ENCODE measurements around the gene VAC14. TPM values are rescaled to one million over a fixed set of nuclear protein-coding genes. Genes with fewer than 3 reads are reported as not detected.
"Not testable (repeated sequence)": the region's sequence is repeated elsewhere in the genome, so short reads cannot be mapped to it uniquely, and the experiment has no call there.

VAC14 gene
- total RNA-seq, 1 donor from 2014 or later = 20.6 TPM

DNA sequence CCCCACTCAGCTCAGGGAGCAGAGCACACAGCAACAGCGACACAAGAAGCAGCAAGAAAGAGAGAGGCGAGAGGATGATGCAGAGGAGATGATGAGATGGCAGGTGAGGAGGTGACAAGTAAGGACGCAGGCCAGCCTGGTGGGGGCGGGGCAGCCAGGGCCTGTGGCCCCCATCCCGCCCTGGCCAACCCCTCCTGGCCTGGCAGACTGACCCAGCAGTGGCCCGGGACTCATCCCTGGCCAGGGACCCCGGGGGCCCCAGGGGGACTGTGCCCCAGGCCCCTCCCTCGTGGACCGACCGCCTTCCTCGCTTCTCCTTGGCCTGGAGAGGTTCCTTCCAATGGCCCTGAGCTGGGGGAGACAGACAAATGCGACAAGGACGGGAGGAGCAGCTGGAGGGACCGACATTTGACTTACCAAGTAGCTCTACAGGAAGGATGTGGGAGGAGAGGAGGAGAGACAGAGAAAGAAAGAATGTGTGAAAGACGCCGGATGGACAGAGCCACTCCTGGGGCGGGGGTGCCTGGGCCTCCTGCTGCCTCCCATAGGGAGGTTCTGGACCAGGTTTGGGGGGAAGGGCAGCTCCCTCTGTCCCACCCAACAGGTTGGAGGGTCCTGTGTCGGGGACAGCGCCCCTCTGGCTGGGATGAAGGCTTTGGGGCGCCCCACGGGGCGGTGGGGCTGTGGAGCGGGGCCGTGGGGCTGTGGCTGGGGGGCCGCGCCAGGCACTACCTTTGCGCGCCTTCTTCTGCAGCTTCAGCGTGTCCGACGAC is 121.9 kb downstream of the VAC14 start:
- DNase-seq = no peak

DNA sequence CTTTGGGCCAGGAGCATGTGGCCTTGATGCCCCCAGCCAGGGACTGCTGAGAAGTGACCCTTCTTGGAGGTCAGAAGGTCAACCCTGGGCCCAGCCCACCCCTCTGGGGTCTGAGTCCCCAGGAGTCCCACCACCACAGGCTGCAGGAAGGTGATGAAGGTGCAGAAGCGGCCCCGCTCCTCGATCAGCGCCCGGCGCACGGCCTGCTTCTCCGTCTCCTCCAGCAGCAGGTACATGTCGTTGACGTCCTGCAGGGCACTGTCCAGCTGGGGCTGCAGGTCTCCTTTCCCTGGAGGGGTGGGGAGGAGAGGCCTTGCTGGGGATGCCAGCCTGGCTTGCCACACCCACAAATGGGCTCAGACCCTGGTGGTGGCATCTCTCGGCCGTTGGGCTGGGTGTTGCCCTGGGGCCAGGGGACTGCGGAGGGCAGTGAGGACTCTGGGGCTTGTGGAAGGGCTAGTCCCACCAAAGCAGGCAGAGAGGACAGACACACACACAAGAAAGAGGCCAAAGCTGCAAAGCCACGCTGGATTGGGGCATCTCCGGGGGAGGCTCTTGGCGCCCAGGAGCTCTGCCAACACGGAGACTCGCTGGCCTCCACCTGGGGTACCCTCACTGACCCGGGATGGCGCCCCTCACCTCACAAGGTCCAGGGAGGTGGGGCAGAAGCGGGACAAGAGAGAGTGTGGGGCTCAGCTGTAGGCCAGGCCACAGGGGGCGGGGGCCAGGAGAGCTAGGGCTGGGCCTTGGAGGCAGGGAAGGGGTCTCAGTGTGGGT is 122.6 kb downstream of the VAC14 start:
- no peak for DNase-seq

DNA sequence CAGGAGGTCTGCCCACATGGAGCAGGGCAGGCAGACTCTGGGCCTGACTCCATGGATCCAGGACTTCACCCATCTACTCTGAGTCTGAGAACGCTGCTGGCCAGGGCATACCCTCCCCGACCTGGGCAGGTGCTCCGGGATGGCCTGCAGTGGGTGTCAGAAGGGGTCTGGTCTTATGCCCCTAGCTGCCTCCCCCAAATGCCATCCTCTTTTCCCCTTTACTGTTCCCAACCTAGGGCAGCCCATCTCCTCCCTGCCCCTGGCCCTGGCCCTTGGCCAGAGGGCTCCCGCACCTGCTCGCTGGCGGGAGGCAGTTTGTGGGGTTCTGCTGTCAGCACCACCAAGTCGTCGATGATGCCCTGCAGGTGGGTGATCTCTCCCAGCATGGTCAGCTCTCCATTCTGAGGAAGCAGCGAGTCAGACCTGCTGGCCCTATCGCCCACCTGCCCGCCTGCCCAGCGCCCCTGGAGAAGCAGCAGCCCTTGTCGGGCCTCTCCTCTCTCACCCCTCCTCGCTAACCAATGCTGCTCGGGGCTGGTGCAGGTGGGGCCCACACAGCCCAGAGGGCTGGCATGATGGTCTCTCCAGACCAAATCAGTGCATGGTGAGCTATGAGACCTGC is 123.3 kb downstream of the VAC14 start:
- DNase-seq = no peak

DNA sequence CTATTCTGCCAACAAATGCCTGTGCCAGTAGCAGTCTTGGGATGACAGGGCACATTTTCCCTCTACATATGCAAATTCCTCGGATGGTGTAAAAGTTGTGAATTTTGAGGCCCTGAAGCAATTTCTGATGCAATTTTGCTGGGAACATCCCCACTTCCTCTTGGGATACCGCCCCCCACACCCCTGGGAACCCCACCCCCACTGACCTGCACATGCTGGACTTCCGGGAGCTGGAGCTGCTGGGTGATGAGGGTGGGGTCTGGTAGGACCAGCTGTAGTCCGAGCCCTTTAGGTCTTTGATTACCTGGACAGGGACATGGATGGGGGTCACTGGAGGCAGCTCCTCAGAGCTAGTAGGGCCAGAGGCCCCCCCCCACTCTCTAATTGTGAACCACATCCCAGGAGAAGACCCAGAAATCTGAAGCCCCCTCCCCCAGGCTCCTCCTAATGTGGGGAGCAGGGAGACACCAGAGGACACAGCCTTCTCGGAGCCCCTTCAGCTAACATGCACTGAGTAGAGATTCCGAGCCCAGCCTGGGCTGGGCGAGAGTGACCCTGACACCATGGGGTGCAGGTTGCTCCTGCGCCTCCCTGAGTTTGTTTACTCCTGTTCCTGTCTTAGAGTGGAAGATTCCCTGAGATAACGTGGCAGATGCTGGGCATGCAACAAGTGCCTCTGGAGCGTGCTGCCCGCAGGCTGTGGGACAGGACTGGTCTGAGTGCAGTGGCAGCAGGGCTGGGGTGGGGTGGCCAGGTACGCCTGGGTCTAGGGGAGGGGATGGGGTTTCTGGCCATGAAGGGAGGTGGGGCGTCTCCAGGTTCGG is 124.1 kb downstream of the VAC14 start:
- DNase-seq = no peak

DNA sequence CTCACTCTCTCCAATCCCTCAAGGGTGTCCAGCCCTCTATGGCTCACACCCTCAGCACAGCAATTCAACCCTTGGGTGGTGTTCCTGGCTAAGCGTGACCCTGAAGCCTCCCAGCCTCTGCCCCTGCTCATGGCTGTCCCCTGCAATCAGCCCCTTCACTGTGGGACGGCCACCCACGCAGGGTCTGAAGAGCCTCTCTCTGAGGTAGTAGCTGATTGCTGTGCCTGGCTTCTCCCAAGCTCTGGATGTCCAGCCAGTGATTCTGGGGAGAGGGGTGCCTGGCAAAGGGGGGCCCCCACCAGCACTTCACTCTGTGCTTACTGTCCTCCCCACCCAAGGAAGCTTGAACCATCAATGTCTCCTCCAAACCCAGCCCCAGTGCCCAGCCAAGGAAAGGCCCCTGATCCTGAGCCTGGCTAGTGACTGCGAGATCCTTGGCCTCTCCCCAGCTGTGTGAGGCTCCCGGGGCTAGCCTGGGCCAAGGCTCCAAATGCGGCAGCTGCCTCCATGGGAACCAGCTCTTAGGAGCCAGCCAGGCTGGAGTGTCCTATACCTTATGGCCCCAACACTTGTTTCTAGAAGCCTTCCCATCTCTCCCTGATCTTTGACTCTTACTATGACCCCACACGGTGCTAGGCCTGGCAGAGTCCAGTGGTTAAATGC is 125.0 kb downstream of the VAC14 start:
- no peak for DNase-seq

DNA sequence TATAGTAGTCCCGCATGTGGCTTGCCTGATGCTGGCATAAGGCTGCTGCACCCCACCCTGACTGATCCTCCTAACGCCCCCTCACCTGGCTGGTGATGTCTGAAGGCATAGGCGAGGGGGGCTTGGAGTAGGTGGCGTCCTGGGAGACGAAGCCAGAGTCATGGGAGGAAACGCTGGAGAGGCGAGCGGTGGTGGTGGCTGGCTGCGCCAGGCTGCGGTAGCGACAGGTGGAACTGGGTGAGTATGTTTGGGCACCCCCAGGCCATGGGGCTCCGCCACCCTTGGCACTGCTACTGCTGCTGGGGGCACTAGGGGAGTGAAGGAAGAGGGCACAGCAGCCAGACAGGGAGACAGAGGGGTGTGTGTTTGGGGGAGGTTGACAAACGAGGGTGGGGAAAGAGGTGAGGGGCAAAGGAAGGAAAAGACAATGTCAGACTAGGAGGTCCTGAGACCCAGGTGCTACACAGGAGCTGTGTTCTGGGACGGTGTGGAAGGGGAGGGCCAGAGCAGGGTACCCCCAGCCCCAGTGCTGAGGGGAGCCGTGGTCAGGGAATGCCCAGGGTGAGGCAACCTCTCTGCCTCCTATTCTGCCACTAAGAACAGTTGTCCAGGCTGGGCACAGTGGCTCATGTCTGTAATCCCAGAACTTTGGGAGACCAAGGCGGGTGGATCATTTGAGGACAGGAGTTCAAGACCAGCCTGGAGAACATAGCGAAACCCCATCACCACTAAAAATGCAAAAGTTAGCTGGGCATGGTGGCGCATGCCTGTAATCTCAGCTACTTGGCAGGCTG is 126.5 kb downstream of the VAC14 start:
- no peak for DNase-seq

DNA sequence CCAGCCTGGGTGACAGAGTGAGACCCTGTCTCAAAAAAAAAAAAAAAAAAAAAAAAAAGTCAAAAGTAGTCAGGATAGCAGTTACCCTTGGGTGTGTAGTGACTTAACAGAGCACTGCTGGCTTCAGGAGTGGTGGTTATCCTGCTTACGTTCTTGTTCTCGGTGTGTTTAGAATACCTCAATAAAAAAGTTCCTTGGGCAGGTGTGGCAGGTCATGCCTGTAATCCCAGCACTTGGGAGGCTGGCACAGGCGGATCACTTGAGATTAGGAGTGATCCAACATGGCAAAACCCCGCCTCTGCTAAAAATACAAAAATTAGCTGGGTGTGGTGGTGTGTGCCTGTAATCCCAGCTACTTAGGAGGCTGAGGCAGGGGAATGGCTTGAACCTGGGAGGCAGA is 130.0 kb downstream of the VAC14 start:
- DNase-seq = not testable (repeated sequence)

DNA sequence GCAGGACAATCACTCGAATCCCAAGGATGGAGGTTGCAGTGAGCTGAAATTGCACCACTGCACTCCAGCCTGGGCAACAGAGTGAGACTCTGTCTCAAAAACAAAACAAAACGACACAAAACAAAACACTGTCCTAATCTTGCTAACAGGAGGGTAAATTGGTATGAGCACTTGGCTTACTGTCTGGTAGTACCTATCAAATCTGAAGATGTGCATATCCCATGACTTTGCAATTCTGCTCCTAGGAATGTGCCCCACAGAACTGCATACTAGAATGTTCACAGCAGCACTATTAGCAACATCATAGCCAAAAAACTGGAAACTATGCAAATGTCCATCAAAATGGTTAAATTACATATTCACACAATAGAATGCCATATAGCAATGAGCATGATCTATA is 130.8 kb downstream of the VAC14 start:
- DNase-seq = no peak

DNA sequence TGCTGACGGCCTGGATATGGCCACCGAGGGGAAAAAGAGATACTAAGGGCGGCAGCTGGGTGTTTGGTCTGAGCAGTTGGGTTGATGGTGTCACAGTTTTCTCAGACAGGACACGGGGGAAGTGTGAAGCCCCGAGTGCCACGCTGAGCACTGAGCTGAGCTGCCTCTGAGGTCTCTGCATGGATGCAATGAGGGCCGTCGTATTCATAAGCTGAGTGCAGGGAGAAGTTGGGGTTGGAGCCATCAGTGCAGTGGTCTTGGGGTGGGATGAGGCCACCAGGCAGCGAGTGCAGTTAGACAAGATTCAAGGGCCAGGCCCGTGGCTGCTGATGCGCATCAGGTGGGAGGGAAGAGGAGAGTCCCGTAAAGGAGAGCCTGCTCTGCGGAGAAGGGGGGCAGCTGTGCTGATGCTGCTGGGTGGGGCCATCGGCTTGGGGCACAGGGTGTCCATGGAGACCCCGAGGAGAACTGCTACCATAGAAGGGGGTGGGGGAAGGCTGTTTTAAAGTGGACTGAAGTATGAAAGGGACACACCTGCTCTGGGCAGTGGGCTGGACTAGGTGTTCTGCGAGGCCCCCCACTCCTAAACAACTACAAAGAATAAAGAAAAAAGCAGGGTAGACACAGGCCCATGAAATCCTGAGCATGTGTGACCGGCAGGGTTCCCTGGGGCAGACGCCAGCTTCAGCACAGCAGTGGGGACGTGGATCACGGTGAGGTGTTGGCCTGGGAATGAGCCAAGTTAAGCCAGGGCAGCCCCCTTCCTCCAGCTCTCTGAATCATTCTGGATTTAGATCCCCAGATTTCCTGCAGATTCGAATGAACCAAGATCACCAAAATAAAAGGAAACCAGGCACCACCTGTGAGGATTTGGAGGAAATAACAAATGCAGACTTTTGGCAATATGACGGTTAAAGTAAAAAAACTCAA is 134.9 kb downstream of the VAC14 start:
- DNase-seq = peak; percentile 94

DNA sequence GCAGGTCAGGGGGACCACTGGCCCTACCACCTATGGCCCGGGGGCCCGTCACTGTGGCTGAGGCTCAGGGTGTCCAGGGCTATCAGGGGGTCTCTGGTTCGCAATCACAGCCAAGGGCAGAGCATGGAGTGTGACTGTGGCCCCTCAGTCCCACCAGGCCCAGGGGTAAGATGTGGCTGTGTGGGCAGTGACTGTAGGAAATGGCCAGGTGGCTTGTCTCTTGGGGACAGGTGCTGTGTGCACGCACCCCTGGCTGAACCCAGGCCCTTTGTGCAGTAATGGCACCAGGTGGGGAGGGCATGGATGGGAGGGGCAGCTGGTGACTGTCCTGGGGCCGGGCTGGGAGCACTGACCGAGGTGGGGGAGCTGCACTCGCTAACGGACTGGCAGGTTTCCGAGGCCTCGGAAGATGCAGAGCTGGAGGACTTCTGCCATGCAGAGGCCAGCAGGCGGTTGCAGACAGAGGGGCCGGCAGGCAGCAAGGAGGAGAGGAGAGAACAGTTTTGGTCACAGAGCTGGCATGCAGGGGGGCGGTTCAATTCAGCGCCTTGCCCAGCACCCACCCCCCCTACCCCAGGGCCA is 135.8 kb downstream of the VAC14 start:
- DNase-seq = no peak

DNA sequence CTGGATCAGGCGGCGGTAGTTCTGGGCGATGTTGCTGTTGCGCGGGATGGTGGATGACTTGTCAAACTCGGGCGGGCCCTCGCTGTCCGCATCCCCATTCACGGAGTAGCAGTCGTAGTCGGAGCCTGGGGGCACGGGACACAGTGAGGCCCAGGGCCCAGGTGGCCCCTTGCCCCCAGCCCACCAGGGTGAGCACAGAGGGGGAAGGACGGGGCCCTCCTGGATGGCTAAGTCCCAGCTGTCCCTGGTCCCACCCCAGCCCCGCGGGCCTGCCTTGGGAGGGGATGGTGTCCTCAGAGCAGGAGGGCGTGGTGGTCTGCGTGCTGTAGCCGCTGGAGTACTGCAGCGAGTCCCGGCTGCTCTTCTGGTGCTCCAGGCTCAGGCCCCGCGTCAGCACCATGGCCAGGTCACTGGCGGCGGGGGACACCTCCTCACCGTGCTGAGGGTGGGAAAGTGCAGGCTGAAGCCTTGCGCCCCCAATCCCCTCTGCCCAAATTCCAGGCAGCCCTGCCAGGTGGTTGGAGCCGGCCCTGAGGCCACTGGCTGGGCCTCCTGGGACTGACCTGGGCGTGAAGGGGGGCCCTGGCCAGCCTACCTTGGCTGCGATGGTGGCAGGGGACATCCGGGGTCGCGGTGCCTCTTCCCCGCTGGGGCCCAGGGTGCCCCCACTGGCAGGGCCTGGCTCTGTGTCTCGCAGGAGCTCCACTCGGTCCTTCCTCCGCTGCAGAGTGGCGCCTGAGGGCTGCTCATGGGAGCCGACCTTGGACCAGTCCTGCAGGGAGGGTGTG is 136.4 kb downstream of the VAC14 start:
- no peak for DNase-seq

DNA sequence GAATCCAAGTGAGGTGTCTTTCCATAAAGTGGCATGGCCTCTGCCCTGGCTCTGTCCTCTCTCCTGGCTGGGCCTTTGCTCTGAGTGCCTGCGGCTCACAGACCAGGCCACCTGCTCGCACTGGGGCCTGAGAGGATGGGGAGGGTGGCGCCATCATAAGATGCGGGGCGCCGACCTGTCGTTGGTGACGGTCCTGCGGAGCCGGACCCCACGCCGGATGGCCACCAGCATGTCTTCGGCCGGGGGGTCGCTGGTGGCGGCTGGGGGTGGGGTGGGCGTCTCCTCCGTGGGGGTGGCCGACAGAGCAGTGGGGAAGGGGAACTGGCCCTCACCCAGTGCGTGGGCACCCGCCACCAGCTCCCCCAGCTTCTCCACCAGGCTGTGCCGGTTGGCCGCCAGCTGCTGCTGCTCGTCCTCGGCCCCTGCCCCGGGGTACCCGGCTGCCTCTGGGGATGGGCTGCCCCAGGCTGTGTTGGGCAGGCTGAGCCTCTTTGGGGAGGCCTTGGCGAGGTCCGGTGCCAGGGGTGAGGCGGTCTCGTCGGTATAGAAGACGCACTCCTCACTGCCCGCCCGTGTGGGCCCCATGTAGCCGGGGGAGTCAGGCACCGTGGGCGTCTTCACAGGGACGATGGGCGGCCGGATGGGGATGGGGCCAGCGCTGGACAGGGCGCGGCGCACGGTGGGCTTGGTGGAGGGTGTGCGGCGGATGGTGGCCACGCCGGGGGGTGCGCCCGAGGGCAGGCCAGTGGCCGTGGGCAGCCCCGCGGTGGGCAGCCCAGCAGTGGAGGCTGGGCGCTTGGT is 137.2 kb downstream of the VAC14 start:
- no peak for DNase-seq

DNA sequence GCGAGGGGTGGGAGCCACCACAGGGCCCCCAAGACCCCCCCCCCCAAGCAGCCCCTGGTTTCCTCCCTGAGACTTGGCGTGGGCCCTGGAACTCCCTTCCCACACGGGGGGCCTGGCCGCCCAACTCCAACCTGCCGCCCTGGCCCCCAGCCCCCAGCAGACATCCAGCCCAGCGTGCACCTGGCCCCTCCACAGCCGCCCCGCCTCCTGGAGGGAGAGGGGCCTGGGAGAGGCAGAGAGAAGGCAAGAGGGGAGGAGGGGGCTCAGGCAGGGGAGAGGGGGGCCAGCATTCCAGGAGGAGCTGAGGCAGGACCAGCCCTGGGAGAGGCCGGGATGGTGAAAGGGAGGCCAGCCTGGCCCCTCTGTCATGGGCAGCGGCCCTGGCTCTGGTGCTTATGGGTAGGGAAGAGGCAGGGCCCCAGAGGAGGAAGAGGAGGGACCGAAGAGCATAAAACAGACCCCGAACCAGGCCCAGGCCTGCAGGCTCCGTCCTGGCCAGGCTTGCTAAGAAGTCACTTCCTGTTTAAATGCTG is 137.9 kb downstream of the VAC14 start:
- no peak for DNase-seq

DNA sequence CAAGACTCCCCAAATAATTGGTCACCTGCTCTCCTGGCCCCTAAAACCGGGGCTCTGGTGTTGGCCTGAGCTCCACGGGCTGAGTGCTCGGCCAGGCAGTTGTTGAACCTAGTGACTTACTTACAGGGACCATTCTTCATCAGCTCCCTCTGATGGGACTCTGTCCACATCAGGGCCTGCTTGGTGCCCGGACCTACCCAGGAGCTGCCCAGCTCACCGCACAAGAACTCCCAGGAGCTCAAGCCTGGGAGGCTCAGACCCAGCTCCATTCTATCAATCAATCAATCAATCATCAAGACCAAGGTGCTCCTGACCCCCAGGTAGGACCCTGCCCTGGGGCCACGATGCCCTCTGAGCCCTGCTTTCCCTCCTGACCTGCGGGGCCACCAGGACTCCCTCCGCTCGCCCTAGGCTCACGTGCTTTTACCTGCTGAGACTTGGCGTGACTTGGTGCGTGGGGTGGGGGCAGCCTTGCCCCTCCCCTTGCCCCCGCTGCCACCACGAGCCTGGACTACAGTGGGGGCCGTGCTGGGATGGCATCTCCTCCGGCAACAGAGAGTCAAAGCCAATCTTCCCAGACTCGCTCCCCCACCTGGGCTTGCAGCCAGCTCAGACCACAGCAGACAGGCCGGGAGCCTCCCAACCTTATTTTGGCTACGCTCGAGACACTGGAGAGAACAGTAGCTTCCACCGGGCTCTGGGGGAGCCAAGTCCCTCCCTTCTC is 138.9 kb downstream of the VAC14 start:
- no peak for DNase-seq

DNA sequence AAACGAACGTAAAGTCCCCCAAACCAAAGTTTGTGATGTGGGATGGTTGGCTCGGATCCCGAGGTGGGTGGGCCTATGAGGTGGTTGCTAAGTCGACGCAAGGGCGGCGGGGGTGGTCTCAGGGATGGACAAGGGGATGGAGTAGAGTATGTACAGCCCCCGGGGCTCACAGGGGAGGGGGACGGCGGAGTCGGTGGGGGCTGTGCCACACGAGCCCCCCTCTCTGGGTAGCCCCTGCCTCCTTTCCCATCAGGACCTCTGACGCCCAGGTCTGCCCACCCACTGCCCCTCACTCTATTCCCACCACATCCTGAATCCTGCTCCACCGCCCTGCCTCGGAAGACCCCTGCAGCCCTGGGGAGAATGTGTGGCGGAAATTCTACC is 139.4 kb downstream of the VAC14 start:
- no peak for DNase-seq

DNA sequence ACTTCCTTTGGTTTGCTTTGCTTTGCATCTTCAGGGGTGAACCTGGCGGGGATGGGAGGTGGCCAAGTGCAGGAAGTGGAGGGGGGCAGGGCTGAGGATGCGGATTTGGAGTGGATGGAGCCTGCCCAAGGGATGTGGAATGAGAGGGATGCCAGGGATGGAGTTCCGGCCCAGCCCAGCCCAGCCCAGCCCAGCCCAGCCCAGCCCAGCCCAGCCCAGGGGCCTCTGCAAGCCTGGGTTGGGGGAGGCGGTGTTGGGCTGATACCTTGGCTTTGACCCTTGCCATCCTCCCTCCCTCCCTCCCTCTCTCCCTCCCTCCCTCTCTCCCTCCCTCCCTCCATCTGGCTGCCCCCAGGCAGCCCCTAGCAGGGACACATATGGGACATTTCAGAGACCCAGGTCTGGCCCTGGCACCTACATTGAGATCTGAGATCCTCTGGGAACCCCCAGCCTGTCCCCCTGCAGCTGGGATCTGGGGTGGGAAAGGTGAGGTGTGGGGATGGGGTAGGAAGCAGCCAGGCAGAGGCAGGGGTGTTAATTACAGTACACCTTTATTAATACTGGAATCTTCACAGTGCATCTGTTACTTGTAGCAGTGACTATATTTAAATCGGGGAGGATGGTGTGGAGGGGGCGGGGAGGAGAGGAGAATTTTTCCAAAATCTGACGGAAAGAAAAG is 140.1 kb downstream of the VAC14 start:
- DNase-seq = no peak
